Hematopoietic multipotent progenitor cell treated with erythropoietin and hydrocortisone succinate and interleukin-3 and kit ligand, for 17 days (in vitro differentiated cells): ENCODE results near the gene CRYBB1.

Experiments used
- DNase-seq: peaks from one replicate; pipeline ENCODE4 v3.0.0-alpha.2; 2015; ENCODE audit warnings: low spot score

Gene CRYBB1

GRCh38 chr22:26606611-26607010 lies 11.2 kb downstream of the CRYBB1 start:
- DNase-seq: no peak

- no peak for DNase-seq
Measured at GRCh38 chr22:26604368-26604767, 13.5 kb downstream of the CRYBB1 start.

- no peak for DNase-seq
Measured at GRCh38 chr22:26602127-26602526, 15.7 kb downstream of the CRYBB1 start.

- DNase-seq: no peak
Measured at GRCh38 chr22:26601726-26602125, 16.1 kb downstream of the CRYBB1 start.

- no peak for DNase-seq
Measured at GRCh38 chr22:26599505-26599904, 18.3 kb downstream of the CRYBB1 start.

GRCh38 chr22:26597480-26597879 lies 20.3 kb downstream of the CRYBB1 start:
- DNase-seq: no peak

GRCh38 chr22:26597026-26597425 lies 20.8 kb downstream of the CRYBB1 start:
- peak; percentile 63 for DNase-seq

GRCh38 chr22:26593763-26594162 lies 24.1 kb downstream of the CRYBB1 start:
- no peak for DNase-seq

- DNase-seq: no peak
Measured at GRCh38 chr22:26592421-26592891, 25.4 kb downstream of the CRYBB1 start.

GRCh38 chr22:26589845-26590736 lies 27.7 kb downstream of the CRYBB1 start, which contains the start of gene TPST2:
Gene TPST2 (minus strand): TSS chr22:26590132. CDS start chr22:26541630, 48,502 bp downstream.
- DNase-seq: peak; percentile 89

GRCh38 chr22:26589367-26589844 lies 28.4 kb downstream of the CRYBB1 start:
- DNase-seq: no peak

- DNase-seq: peak; percentile 58
Measured at GRCh38 chr22:26588729-26589366, 29.0 kb downstream of the CRYBB1 start.

GRCh38 chr22:26587991-26588613 lies 29.7 kb downstream of the CRYBB1 start:
- peak; percentile 57 for DNase-seq

GRCh38 chr22:26586556-26587325 lies 31.1 kb downstream of the CRYBB1 start:
- peak; percentile 55 for DNase-seq

- peak; percentile 93 for DNase-seq
Measured at GRCh38 chr22:26585104-26585790, 32.6 kb downstream of the CRYBB1 start.

- DNase-seq: no peak
Measured at GRCh38 chr22:26584010-26584409, 33.8 kb downstream of the CRYBB1 start.

- no peak for DNase-seq
Measured at GRCh38 chr22:26581633-26582168, 36.1 kb downstream of the CRYBB1 start.

- no peak for DNase-seq
Measured at GRCh38 chr22:26581026-26581425, 36.8 kb downstream of the CRYBB1 start.

GRCh38 chr22:26580240-26580962 lies 37.4 kb downstream of the CRYBB1 start:
- DNase-seq: no peak

GRCh38 chr22:26579331-26579886 lies 38.4 kb downstream of the CRYBB1 start:
- no peak for DNase-seq
